ENCODE data around the gene ZFPM1. TPM values are rescaled to one million over a fixed set of nuclear protein-coding genes. Genes with fewer than 3 reads are reported as not detected.
"Not testable (repeated sequence)": the region's sequence is repeated elsewhere in the genome, so short reads cannot be mapped to it uniquely, and the experiment has no call there.

The ZFPM1 gene
- total RNA-seq, 2 donors from 2014 or later: 10.9 to 11.4 TPM

DNA sequence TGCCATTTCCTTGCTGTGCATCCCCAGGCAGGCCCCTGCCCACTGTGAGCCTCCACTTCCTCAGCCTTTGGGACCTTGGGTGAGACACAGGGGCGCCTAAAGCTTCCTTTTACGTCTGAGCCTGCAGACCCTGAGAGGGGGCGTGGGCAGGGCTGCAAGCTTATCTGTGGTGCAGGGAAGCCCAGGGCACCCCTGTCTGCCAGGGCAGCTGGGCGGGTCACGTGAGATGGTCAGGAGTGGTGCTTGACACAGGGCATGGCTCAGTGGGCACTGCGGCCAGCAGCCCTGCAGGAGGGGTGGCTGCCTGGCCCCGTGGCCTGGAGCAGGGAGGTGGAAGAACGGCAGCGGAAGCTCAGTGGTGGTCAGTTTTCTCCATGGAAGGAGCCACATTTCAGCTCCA is 62.3 kb downstream of the ZFPM1 start:
- Histone ChIP-seq H3K27me3 (no peaks in the 10 kb centered on the region), H3K4me3 (no peak overlapping the region), H3K36me3 (replicated peaks in 1 of 2; ENCODE audit: insufficient read depth in 1 of 2, low read depth in 2 of 2) (no peaks in the 10 kb centered on the region), H3K27ac (no peak overlapping the region), H3K9me3 (no peaks in the 10 kb centered on the region), H3K4me1 (peaks cover 18% of the 10 kb centered on the region)
- DNase-seq (no peak), ATAC-seq (no peak)
- WGBS, 2 donors: 95% methylated on average over 9 of the region's 9 CpGs; no CpG with 5 or more reads in 1 of the 2 donors
- intact Hi-C loops (cut with DNase I): no loop called here
- no peak for TF ChIP-seq POLR2A (IDR thresholded peaks at IDR 0.05)
- TF ChIP-seq, protein P1, sequence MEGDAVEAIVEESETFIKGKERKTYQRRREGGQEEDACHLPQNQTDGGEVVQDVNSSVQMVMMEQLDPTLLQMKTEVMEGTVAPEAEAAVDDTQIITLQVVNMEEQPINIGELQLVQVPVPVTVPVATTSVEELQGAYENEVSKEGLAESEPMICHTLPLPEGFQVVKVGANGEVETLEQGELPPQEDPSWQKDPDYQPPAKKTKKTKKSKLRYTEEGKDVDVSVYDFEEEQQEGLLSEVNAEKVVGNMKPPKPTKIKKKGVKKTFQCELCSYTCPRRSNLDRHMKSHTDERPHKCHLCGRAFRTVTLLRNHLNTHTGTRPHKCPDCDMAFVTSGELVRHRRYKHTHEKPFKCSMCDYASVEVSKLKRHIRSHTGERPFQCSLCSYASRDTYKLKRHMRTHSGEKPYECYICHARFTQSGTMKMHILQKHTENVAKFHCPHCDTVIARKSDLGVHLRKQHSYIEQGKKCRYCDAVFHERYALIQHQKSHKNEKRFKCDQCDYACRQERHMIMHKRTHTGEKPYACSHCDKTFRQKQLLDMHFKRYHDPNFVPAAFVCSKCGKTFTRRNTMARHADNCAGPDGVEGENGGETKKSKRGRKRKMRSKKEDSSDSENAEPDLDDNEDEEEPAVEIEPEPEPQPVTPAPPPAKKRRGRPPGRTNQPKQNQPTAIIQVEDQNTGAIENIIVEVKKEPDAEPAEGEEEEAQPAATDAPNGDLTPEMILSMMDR (IDR thresholded peaks at IDR 0.05): no peak

DNA sequence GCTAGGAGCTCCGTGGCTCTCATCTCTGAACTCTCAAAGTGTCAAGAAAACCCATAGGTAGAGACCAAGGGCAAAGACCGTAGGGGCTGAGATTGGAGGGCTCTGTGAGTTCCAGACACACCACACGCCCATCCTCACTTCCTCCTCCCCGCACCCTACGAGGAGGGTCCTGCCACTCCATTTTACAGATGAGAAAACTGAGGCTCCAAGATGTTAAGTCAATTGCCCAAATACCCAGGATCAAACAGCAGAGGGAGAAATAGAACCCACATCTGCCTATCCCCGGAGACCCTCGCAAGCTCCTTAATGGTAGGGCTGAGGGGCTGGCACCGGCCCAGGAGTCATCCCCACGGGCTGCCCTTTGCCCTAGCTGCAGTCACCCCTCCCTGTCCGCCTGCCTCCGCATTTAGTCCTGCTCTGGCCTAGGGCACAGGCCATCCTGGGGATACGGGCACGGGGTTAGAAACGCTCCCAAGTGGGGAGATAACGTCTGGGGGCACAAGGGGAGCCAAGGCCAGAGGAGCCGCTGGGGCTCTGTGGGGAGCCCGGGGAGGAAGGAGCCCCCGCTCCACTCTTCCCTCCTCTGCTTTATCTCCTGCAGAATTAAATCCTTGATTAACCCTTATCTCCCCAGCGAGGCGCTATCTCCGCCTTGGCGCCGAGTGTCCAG is 63.0 kb downstream of the ZFPM1 start:
- WGBS, 2 donors: 83 to 89% methylated on average over 22 to 23 of the region's 23 CpGs
- no peak for DNase-seq
- H3K4me3 ChIP-seq: no peak overlapping the region
- no peaks in the 10 kb centered on the region for H3K36me3 ChIP-seq (replicated peaks in 1 of 2; ENCODE audit: insufficient read depth in 1 of 2, low read depth in 2 of 2)
- no peak for ATAC-seq
- no peak for TF ChIP-seq POLR2A (IDR thresholded peaks at IDR 0.05)
- TF ChIP-seq, protein P1 (IDR thresholded peaks at IDR 0.05): no peak
- no peaks in the 10 kb centered on the region for H3K27me3 ChIP-seq
- peaks cover 11% of the 10 kb centered on the region for H3K4me1 ChIP-seq
- intact Hi-C loops (cut with DNase I): no loop called here
- no peaks in the 10 kb centered on the region for H3K9me3 ChIP-seq
- H3K27ac ChIP-seq: no peak overlapping the region

DNA sequence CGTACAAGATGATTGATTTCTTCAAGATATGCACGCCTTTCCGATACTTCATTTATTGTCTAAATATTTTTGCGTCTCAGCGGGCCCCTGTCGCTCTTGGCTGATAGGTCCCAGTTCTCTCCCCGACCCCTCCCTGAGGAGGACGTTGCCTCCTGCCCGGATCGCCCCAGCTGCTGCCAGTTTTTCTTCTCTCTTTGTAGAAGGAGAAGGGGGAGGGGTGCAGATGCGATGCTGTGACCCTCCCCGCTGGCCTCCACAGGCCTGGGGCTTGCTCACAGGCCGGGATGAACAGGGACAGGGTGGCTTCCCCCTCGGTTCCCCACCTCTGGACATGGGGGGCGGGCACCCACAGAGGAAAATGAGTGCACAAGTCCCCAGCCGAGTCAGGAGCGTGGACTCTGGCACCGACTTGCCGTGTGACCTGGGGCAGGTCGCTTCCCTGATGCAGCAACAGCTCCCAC is 63.6 kb downstream of the ZFPM1 start:
- Histone ChIP-seq H3K36me3 (replicated peaks in 1 of 2; ENCODE audit: insufficient read depth in 1 of 2, low read depth in 2 of 2) (no peaks in the 10 kb centered on the region), H3K9me3 (no peaks in the 10 kb centered on the region), H3K4me1 (peaks cover 6% of the 10 kb centered on the region), H3K27me3 (no peaks in the 10 kb centered on the region), H3K4me3 (no peak overlapping the region), H3K27ac (no peak overlapping the region)
- ATAC-seq (no peak), DNase-seq (no peak)
- WGBS, 2 donors: 80 to 87% methylated on average over 17 to 20 of the region's 20 CpGs
- no peak for TF ChIP-seq POLR2A (IDR thresholded peaks at IDR 0.05)
- TF ChIP-seq, protein P1 (IDR thresholded peaks at IDR 0.05): no peak
- intact Hi-C loops (cut with DNase I): no loop called here

DNA sequence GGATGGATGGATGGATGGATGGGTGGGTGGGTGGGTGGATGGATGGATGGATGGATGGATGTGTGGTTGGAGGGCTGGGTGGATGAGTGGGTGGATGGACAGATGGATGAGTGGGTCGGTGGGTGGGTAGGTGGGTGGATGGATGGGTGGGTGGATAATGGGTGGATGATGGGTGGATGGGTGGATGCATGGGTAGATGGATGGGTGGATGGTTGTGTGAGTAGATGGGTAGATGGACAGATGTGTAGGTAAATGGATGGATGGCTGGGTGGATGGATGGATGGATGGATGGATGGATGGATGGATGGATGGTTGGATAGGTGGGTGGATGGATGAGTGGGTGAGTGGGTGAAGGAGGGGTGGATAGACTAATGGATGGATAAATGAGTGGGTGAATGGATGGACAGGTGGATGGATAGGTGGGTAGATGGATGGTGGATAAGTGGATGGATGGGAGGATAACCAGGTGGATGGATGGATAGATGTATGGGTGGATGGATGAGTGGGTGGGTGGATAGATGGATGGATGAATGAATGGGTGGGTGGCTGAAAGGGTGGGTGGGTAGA is 64.2 kb downstream of the ZFPM1 start:
- ATAC-seq; H3K27me3 ChIP-seq; DNase-seq; H3K27ac ChIP-seq; intact Hi-C loops (cut with DNase I); H3K9me3 ChIP-seq; H3K4me3 ChIP-seq; H3K36me3 ChIP-seq (replicated peaks in 1 of 2; ENCODE audit: insufficient read depth in 1 of 2, low read depth in 2 of 2); H3K4me1 ChIP-seq: not testable (repeated sequence)
- WGBS, 2 donors: 94 to 100% methylated on average over 1 of the region's 1 CpG

DNA sequence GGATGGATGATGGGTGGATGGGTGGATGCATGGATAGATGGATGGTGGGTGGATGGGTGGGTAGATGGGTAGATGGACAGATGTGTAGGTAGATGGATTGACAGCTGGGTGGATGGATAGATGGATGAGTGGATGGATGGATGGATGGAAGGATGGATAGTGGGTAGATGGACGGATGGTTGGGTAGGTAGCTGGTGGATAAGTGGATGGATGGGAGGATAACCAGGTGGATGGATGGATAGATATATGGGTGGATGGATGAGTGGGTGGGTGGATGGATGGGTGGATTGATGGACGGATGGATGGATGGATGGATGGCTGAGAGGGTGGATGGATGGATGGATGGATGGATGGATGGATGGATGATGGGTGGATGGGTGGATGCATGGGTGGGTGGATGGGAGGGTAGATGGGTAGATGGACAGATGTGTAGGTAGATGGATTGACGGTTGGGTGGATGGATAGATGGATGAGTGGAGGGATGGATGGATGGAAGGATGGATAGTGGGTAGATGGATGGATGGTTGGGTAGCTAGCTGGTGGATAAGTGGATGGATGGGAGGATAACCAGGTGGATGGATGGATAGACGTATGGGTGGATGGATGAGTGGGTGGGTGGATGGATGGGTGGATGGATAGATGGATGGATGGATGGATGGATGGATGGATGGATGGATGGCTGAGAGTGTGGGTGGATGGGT is 65.5 kb downstream of the ZFPM1 start:
- H3K27ac ChIP-seq; ATAC-seq; H3K4me1 ChIP-seq; H3K9me3 ChIP-seq; H3K4me3 ChIP-seq; intact Hi-C loops (cut with DNase I); H3K27me3 ChIP-seq; DNase-seq; H3K36me3 ChIP-seq (replicated peaks in 1 of 2; ENCODE audit: insufficient read depth in 1 of 2, low read depth in 2 of 2): not testable (repeated sequence)
- WGBS, 2 donors: 85 to 88% methylated on average over 4 of the region's 4 CpGs

All from body of pancreas (tissue), 4 donors.